Measurements from ENCODE around the gene COQ8A. TPM values are rescaled to one million over a fixed set of nuclear protein-coding genes. Genes with fewer than 3 reads are reported as not detected.

COQ8A gene
- total RNA-seq, 1 donor from 2014 or later, result 8.2 TPM

DNA sequence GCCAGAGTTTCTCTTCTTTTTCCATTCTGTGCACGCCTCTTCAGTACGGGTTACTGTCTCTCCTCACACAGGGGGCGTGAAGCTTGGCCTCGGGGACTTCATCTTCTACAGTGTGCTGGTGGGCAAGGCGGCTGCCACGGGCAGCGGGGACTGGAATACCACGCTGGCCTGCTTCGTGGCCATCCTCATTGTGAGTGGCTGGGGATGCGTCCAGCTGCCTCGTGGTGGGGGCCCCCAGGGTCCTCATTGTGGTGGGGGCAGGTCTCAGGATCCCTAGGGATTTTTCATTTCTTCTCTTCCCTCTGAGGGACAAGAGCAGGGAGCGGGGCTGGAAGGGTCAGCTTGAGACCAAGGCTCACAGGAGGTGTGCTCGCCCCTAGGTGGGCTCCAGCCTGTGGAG lies 46.2 kb upstream of the COQ8A start:
- DNase-seq (ENCODE audit: low read depth, low spot score), result no peak
- H3K9me3 Mint-ChIP-seq, result no peaks in the 10 kb centered on the region
- TF ChIP-seq, protein P1, sequence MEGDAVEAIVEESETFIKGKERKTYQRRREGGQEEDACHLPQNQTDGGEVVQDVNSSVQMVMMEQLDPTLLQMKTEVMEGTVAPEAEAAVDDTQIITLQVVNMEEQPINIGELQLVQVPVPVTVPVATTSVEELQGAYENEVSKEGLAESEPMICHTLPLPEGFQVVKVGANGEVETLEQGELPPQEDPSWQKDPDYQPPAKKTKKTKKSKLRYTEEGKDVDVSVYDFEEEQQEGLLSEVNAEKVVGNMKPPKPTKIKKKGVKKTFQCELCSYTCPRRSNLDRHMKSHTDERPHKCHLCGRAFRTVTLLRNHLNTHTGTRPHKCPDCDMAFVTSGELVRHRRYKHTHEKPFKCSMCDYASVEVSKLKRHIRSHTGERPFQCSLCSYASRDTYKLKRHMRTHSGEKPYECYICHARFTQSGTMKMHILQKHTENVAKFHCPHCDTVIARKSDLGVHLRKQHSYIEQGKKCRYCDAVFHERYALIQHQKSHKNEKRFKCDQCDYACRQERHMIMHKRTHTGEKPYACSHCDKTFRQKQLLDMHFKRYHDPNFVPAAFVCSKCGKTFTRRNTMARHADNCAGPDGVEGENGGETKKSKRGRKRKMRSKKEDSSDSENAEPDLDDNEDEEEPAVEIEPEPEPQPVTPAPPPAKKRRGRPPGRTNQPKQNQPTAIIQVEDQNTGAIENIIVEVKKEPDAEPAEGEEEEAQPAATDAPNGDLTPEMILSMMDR (conservative IDR thresholded peaks at IDR 0.05), result no peak
- H3K27me3 Mint-ChIP-seq (ENCODE audit: low read depth), result no peaks in the 10 kb centered on the region
- no peaks in the 10 kb centered on the region for H3K4me1 Mint-ChIP-seq
- H3K27ac Mint-ChIP-seq (ENCODE audit: unreplicated experiment), result no peak overlapping the region
- H3K36me3 Mint-ChIP-seq (ENCODE audit: low read depth), result no peaks in the 10 kb centered on the region
- no peak overlapping the region for H3K4me3 Mint-ChIP-seq

DNA sequence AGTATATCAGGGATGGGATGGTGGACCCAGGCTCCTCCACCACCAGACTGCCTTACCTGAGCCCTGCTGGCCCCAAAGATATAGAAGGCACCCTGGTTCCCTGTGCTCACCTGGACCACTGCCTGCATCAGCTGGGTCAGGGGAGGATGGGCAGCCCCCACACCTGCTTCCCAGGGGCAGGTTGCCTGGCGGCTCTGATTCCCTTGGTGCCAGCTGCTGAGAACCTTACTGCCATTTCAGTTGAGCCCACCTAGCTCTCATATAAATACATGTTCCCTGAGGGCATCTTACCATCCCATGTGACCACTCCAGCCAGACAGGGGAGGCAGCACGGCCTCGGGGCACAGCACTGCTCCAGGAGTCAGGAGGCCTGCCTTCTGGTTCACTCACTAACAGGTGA lies 45.3 kb upstream of the COQ8A start:
- DNase-seq (ENCODE audit: low read depth, low spot score), result no peak
- Mint-ChIP-seq H3K4me1 (no peaks in the 10 kb centered on the region), H3K9me3 (no peaks in the 10 kb centered on the region), H3K27me3 (ENCODE audit: low read depth) (no peaks in the 10 kb centered on the region), H3K4me3 (no peak overlapping the region), H3K27ac (ENCODE audit: unreplicated experiment) (no peak overlapping the region), H3K36me3 (ENCODE audit: low read depth) (peaks cover 8% of the 10 kb centered on the region)
- TF ChIP-seq, protein P1 (conservative IDR thresholded peaks at IDR 0.05), result no peak

- Mint-ChIP-seq H3K36me3 (ENCODE audit: low read depth) (peaks cover 8% of the 10 kb centered on the region), H3K9me3 (no peaks in the 10 kb centered on the region), H3K27me3 (ENCODE audit: low read depth) (no peaks in the 10 kb centered on the region), H3K4me1 (no peaks in the 10 kb centered on the region), H3K27ac (ENCODE audit: unreplicated experiment) (no peak overlapping the region), H3K4me3 (no peak overlapping the region)
- no peak for DNase-seq (ENCODE audit: low read depth, low spot score)
- TF ChIP-seq, protein P1 (conservative IDR thresholded peaks at IDR 0.05), result no peak
Observed at GRCh38 chr1:226895644-226896043, 44.5 kb upstream of the COQ8A start.

DNA sequence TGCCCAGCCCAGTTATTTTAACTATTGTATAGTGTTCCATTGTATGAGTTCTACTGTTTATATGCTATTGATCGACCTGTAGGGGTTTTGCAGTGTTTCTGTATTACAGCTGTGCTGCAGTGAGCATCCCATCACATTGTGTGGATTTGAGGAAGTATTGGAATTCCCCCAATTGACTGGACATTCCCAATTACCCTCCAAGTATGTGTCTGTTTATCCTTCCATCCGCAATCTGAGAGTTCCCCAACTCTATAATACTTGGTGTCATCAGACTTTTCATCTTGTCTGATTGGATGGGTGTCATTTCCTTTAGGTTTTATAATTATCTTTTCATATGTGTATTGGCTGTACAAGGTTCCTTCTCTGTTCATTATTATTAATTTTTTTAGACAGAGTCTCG lies 41.8 kb upstream of the COQ8A start:
- no peak overlapping the region for H3K4me3 Mint-ChIP-seq
- no peaks in the 10 kb centered on the region for H3K9me3 Mint-ChIP-seq
- DNase-seq (ENCODE audit: low read depth, low spot score), result no peak
- H3K4me1 Mint-ChIP-seq, result no peaks in the 10 kb centered on the region
- no peak overlapping the region for H3K27ac Mint-ChIP-seq (ENCODE audit: unreplicated experiment)
- TF ChIP-seq, protein P1 (conservative IDR thresholded peaks at IDR 0.05), result no peak
- H3K36me3 Mint-ChIP-seq (ENCODE audit: low read depth), result peaks cover 8% of the 10 kb centered on the region
- no peaks in the 10 kb centered on the region for H3K27me3 Mint-ChIP-seq (ENCODE audit: low read depth)

DNA sequence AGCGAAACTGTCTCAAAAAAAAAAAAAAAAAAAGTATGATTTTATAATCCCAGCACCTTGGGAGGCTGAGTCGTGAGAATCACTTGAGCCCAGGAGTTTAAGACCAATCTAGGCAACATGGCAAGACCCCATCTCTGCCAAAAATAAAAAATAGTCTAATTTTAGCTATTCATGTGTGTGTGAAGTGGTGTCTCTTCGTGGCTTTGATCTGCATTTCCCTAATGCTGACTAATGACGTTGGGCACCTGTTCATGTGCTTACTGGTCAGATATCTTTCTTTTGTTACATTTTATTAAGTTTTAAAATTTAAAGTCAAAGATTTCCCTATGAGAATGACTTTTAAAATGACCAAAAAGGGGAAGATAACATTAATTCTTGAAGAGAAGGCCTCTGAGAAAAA lies 38.7 kb upstream of the COQ8A start:
- TF ChIP-seq, protein P1 (conservative IDR thresholded peaks at IDR 0.05), result no peak
- Mint-ChIP-seq H3K27me3 (ENCODE audit: low read depth) (no peaks in the 10 kb centered on the region), H3K4me1 (no peaks in the 10 kb centered on the region), H3K9me3 (no peaks in the 10 kb centered on the region), H3K27ac (ENCODE audit: unreplicated experiment) (no peak overlapping the region), H3K36me3 (ENCODE audit: low read depth) (peaks cover 11% of the 10 kb centered on the region), H3K4me3 (no peak overlapping the region)
- no peak for DNase-seq (ENCODE audit: low read depth, low spot score)

DNA sequence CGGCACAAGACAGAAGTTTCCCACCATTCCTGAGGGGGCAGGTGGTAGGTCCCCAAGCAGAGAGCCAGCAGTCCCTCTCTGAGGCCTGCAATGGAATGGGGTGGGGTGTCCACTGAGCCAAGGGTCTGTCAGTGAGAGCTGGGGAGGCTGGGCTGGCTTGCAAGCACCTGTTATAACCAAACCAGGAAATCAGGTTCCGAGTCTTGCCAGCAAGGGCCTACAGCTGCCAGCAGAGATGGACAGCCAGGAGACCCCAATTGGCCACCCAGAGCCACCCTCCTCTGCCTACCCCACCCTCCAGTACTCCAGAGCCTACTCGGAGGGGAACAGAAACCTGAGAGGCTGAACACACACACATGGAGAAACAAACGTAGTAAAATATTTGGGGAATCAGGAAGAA lies 37.5 kb upstream of the COQ8A start:
- TF ChIP-seq, protein P1 (conservative IDR thresholded peaks at IDR 0.05), result no peak
- Mint-ChIP-seq H3K27ac (ENCODE audit: unreplicated experiment) (no peak overlapping the region), H3K4me3 (no peak overlapping the region), H3K9me3 (no peaks in the 10 kb centered on the region), H3K36me3 (ENCODE audit: low read depth) (peaks cover 11% of the 10 kb centered on the region), H3K4me1 (no peaks in the 10 kb centered on the region), H3K27me3 (ENCODE audit: low read depth) (no peaks in the 10 kb centered on the region)
- no peak for DNase-seq (ENCODE audit: low read depth, low spot score)

Data from neural crest cell (in vitro differentiated cells).